Inferior parietal cortex (tissue), 1 donor: ENCODE measurements around the gene SPON1.
"Not testable (repeated sequence)": the region's sequence is repeated elsewhere in the genome, so short reads cannot be mapped to it uniquely, and the experiment has no call there.

Experiments
- DNase-seq: peaks from one replicate; pipeline ENCODE4 v3.0.0-alpha.2; 2016; ENCODE audit errors: extremely low spot score

Gene SPON1

GRCh38 chr11:13962562-13963168, at the start of gene SPON1:
Gene SPON1, plus strand, starts transcription at chr11:13962723. Its CDS starts 182 bp downstream, at chr11:13962905.
- DNase-seq = no peak

GRCh38 chr11:13917264-13917663, 45.3 kb upstream of the SPON1 start:
- DNase-seq = no peak

GRCh38 chr11:13917904-13918303, 44.6 kb upstream of the SPON1 start:
- no peak for DNase-seq

DNA sequence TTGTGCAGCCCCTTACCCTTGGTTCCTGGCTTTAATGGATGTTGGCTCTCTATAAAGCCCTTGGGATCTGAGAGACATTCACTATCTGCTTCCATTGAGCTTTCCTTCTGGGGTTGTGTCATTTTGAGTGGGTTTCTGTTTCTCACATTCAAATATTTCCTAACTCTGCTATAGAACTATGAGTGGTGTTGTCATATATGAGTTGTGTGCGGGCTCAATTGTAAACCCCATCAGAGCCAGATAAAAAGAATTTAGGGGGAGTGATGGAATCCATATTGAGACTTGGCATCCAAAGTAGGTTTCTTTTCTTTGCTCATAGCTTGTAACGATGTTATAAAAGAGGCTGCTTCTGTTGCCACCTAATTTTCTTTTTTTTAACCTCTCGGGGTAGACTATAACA, 41.8 kb upstream of the SPON1 start:
- DNase-seq = no peak

- no peak for DNase-seq
These were observed 41.0 kb upstream of the SPON1 start for GRCh38 chr11:13921545-13921944.

DNA sequence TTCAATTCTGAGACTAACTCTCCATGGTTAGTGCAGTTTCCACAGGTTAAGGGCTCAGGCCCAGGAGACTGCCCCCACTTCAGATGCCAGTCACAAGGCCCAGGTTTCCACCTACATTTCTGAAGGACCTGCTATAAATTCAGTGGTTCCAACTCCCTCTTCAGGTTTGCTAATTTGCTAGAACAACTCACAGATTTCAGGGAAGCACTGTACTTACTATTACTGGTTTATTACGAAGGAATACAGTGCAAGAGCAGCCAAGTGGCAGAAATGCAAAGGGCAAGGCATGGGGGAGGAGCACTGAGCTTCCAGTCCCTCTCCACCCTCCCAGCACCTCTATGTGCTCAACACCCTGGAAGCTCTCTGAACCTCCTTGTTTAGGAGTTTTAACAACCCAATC, 39.3 kb upstream of the SPON1 start:
- DNase-seq = no peak

GRCh38 chr11:13923716-13924650, 38.5 kb upstream of the SPON1 start:
- DNase-seq = no peak

DNA sequence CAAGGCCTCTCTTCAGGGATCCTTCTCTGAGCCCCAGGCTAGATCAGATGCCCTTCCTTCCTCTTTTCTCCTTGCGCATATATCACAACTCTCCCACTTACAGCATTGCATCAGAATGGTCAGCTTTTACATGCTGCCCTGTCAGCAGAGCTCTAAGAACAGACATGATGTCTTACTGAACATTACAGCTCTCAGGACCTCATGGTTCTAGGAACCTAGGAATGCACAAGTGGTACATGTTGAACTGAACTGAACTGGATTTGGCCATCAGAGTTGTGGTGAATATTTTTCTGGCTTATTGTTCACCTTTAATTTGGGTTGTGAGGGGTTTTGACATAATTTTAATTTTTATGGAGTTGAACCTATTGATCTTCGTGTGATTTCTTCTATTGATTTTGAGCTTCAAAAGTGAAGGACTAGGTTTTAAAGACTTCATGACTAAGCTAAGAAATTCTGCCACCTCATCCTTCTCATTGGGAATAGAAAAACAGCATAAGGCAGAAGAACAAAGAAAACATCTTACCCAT, 37.7 kb upstream of the SPON1 start:
- no peak for DNase-seq

- DNase-seq = not testable (repeated sequence)
These were observed 36.2 kb upstream of the SPON1 start for GRCh38 chr11:13926366-13926765.

GRCh38 chr11:13926981-13927380, 35.5 kb upstream of the SPON1 start:
- DNase-seq = peak; percentile 6

DNA sequence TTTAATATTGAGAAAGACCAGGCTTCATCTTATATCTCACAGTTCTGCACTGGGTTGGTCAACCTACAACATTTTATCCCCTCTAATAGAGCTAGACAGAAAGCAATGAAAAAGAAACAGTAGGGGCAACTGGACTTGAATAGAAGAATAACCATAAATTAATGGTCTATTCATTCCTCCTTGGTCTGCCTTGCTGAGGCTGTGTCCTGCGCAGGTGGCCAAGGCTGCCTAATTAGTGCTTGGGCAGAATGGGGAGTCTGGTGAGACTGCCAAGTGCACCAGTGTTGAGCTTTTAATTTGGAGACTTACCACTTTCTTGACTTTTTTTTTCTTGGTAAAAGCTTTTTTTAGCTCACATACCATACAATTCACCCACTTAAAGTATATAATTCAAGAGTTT, 35.0 kb upstream of the SPON1 start:
- peak; percentile 11 for DNase-seq

DNA sequence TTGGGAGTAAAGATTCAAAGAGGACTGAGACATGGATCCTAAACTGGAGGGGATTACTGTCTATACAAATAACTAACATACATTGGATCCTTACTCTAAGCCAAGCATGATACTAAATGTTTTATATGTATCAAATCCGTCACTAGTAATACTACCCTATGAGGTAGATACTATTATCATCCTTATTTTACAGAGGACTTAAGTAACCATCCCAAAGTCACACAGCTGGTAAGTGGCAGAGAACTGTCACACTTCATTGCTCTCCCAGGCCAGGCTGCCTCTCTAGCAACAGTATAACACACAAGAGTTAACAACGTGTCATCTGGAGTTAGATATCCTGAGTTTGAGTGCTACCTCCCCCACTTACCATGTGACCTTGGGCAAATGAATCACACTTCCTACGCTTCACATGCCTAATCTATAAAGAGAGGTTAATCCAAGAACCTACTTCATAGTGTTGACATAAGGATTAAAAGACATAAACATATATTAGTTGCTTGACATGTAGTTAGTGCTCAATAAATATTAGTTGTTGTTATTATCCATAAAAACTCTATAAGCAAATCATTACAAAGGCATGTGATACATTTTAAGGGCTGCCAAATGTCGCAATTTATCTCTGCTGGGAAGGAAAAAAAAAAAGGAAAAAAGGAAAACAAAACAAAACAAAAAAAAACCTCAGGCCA, 33.8 kb upstream of the SPON1 start:
- DNase-seq = no peak

DNA sequence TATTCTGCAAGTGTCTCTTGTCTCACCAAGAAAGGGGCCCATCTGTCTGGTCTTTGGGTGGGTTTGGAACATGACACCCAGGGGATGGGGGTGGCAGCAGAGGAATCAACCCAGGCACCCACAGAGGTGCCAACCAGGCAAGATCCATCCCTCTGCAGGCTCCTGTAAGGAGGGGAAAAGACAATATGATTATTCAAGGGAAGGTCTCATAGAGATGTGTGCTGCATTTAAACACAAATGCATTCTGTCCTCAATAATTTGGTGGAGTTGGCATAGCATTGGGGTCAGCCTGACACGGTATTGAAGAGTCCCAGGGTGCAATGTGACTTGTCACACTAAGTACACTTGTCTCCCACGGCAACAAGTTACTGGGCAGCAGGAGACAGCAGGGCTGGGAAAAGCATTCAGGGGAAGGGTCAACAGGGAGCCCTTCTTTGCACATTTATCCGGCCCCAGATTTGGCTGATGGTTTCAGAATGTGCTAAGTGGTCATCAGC, 33.1 kb upstream of the SPON1 start:
- DNase-seq = peak; percentile 38

DNA sequence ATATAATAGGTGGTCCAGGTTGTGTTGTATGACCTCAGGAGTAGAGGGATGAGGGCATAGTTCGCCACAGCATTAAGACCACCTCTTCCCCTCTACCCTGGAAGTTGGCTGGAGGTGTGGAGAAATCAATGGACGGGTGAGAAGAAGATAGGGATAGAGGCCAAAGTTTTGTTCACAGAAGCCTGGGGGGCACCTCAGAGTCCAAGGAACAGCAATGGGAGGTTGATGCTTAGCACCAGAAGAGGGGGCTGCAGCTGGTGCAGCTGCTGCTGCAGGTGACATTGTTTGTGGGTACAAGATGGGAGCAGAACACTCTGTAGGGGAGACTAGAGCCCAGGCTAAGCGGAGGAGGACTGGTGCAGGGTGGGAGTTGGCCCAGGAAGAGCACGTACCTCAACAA, 31.2 kb upstream of the SPON1 start:
- DNase-seq = no peak

DNA sequence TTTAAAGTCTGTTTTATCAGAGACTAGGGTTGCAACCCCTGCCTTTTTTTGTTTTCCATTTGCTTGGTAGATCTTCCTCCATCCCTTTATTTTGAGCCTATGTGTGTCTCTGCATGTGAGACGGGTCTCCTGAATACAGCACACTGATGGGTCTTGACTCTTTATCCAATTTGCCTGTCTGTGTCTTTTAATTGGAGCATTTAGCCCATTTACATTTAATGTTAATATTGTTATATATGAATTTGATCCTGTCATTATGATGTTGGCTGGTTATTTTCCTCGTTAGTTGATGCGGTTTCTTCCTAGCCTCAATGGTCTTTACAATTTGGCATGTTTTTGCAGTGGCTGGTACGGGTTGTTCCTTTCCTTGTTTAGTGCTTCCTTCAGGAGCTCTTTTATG, 25.4 kb upstream of the SPON1 start:
- DNase-seq = not testable (repeated sequence)

- not testable (repeated sequence) for DNase-seq
These were observed 23.7 kb upstream of the SPON1 start for GRCh38 chr11:13938829-13939228.

- DNase-seq = no peak
These were observed 22.3 kb upstream of the SPON1 start for GRCh38 chr11:13939961-13940906.

DNA sequence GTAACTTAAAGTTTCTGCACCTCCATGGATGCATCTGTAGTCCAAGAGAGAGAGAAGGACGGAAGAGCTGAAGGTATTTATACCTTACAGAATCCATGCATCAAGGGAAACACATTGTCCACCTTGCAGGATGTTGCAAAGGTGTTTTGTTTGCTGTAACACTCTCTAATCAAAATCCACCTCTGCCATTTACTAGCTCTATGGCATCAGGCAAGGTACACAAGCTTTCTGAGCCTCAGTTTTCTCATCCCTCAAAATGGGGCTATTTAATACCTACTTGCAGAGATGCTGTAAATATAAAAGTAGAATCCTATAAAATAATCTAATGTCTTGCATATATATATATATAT, 21.6 kb upstream of the SPON1 start:
- no peak for DNase-seq

DNA sequence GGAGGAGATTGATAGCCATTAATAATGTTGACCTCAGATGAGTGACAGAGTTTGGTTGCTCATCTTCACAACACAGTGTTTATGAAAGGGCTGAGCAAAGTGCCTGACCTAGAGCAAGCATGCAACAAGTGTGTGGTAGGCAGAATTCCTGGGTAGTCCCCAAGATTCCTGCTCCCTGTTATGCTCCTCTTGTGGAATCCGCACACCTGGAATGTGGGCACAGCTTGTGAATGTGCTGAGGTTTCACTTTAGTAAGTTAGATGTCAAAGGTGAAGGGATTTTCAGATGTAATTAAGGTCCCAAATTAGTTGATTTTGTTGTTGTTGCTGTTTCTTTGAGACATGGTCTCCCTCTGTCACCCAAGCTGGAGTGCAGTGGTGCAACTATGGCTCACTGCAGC, 20.7 kb upstream of the SPON1 start:
- DNase-seq = no peak

- no peak for DNase-seq
These were observed 20.1 kb upstream of the SPON1 start for GRCh38 chr11:13942378-13942777.

GRCh38 chr11:13942971-13943381, 19.5 kb upstream of the SPON1 start:
- DNase-seq = no peak
